GM23248 (cell line): ENCODE results near the gene CCDC107. TPM values are rescaled to one million over a fixed set of nuclear protein-coding genes. Genes with fewer than 3 reads are reported as not detected.
"Not testable (repeated sequence)": the region's sequence is repeated elsewhere in the genome, so short reads cannot be mapped to it uniquely, and the experiment has no call there.

Experiments used
- DNase-seq: peaks from one replicate; pipeline ENCODE4 v3.0.0-alpha.2; 2015
- H2AFZ ChIP-seq: fragments of 200-600 bp; sonication (generic); 2 replicates; pipeline ENCODE4 v1.6.1; 2016; ENCODE audit warnings: antibody characterized with exemption
- H3F3A ChIP-seq: fragments of 200-600 bp; sonication (generic); 2 replicates; pipeline ENCODE4 v1.6.1; 2016; ENCODE audit warnings: mild to moderate bottlenecking, antibody characterized with exemption, mixed run types; ENCODE audit not compliant: insufficient read depth
- H3K27ac ChIP-seq: fragments of 200-600 bp; sonication (generic); 2 replicates; pipeline ENCODE4 v1.5.1; 2016; ENCODE audit warnings: mild to moderate bottlenecking
- H3K27me3 ChIP-seq: fragments of 200-600 bp; sonication (generic); replicated peaks from 2 replicates; pipeline ENCODE4 v1.6.1; 2016; ENCODE audit warnings: mild to moderate bottlenecking; ENCODE audit not compliant: insufficient read depth
- H3K36me3 ChIP-seq: fragments of 200-600 bp; sonication (generic); 2 replicates; pipeline ENCODE4 v1.6.1; 2016; ENCODE audit warnings: low read depth, mild to moderate bottlenecking
- H3K4me1 ChIP-seq: fragments of 200-600 bp; sonication (generic); 2 replicates; pipeline ENCODE4 v1.6.1; 2016; ENCODE audit warnings: mild to moderate bottlenecking; ENCODE audit not compliant: insufficient read depth
- H3K4me2 ChIP-seq: fragments of 200-600 bp; sonication (generic); one replicate; pipeline ENCODE4 v1.6.1; 2016; ENCODE audit warnings: mild to moderate bottlenecking; ENCODE audit not compliant: unreplicated experiment
- H3K4me3 ChIP-seq: fragments of 200-600 bp; sonication (generic); 2 replicates; pipeline ENCODE4 v1.5.1; 2016; ENCODE audit warnings: mild to moderate bottlenecking
- H3K79me2 ChIP-seq: fragments of 200-600 bp; sonication (generic); 2 replicates; pipeline ENCODE4 v1.6.1; 2016; ENCODE audit warnings: mild to moderate bottlenecking; ENCODE audit not compliant: insufficient read depth
- H3K9ac ChIP-seq: fragments of 200-600 bp; sonication (generic); 2 replicates; pipeline ENCODE4 v1.6.1; 2016; ENCODE audit warnings: mild to moderate bottlenecking
- H3K9me2 ChIP-seq: fragments of 200-600 bp; sonication (generic); 2 replicates; pipeline ENCODE4 v1.6.1; 2016; ENCODE audit warnings: mixed run types, mild to moderate bottlenecking, moderate library complexity; ENCODE audit not compliant: insufficient read depth
- H3K9me3 ChIP-seq: fragments of 200-600 bp; sonication (generic); one replicate; pipeline ENCODE4 v1.6.1; 2017; ENCODE audit warnings: low read depth
- H4K20me1 ChIP-seq: fragments of 200-600 bp; sonication (generic); 2 replicates; pipeline ENCODE4 v1.6.0; 2016; ENCODE audit not compliant: insufficient read depth
- EZH2 ChIP-seq: fragments of 200-600 bp; sonication (generic); IDR thresholded peaks from 2 replicates; pipeline ENCODE4 v1.6.1; 2018; ENCODE audit warnings: antibody characterized with exemption, mild to moderate bottlenecking; ENCODE audit not compliant: insufficient read depth, poor library complexity, severe bottlenecking
- EZH2phosphoT487 ChIP-seq: fragments of 200-600 bp; sonication (generic); IDR thresholded peaks from 2 replicates; pipeline ENCODE4 v1.6.1; 2018; ENCODE audit warnings: antibody characterized with exemption, moderate library complexity, mild to moderate bottlenecking, low read depth; ENCODE audit not compliant: insufficient read depth
- WGBS, 2 experiments: methylation state at CpG; one replicate each; pipeline ENCODE4 v1.1.6; 2015 to 2017; ENCODE audit warnings: low lambda C conversion rate in 2 of 2, low coverage in 1 of 2; ENCODE audit errors: missing lambda C conversion rate in 2 of 2; 5-methylcytosine and 5-hydroxymethylcytosine counted together
- in situ Hi-C: fragments of 300-500 bp; cut with MboI; formaldehyde crosslinking; loops from 2 replicates; pipeline ENCODE4 v1.15.0; 2020
- polyA plus RNA-seq: library from polyadenylated mRNA; unstranded; fragments of >200 nt; fragmentation: Nextera tagmentation; extraction: Ambion mirVana; gene quantifications from 2 replicates; pipeline ENCODE4 v1.2.1, GENCODE V29; 2016
- total RNA-seq: library from RNA; depleted of rRNA; stranded (reverse); fragments of >200 nt; shearing (Covaris generic); gene quantifications from 2 replicates; pipeline ENCODE4 v1.2.3, GENCODE V29; 2014; rRNA removed

Gene CCDC107
- 20.5 and 28.6 TPM in 2 replicates for total RNA-seq
- polyA plus RNA-seq = 52.8 and 55.7 TPM in 2 replicates

- Histone ChIP-seq H3K9me3 (no peaks in the 10 kb centered on the region), H3K9ac (peak within 1 kb of the TSS; percentile 89), H3K4me3 (peak within 1 kb of the TSS; percentile 90), H3K4me2 (peak within 1 kb of the TSS; percentile 97), H3K27me3 (no peaks in the 10 kb centered on the region), H4K20me1 (no peaks in the 10 kb centered on the region), H3K9me2 (no peaks in the 10 kb centered on the region), H3K79me2 (peaks cover 18% of the 10 kb centered on the region; the same call in 1 of the 2 replicates), H3K4me1 (peaks cover 18% of the 10 kb centered on the region), H3K36me3 (peaks cover 5% of the 10 kb centered on the region; the same call in 1 of the 2 replicates), H2AFZ (peak within 1 kb of the TSS; percentile 78), H3F3A (peaks cover 26% of the 10 kb centered on the region), H3K27ac (peak within 1 kb of the TSS; percentile 98)
- peak; percentile 93 for DNase-seq
- TF ChIP-seq EZH2phosphoT487 = no peak
- TF ChIP-seq EZH2 = no peak
- 0 to 1% methylated on average over 65 to 66 of the region's 67 CpGs for WGBS, 2 experiments
- in situ Hi-C loops = no loop called here
Observed at GRCh38 chr9:35658137-35658967, at the start of gene CCDC107. CCDC107 (plus strand) TSS chr9:35658292; CDS start chr9:35658380, 88 bp downstream.

GRCh38 chr9:35609001-35609819 lies 48.9 kb upstream of the CCDC107 start:
- 81 to 82% methylated on average over 29 of the region's 31 CpGs for WGBS, 2 experiments
- Histone ChIP-seq H3K4me3 (no peak overlapping the region), H3K27ac (no peak overlapping the region), H3K79me2 (peaks cover 25% of the 10 kb centered on the region), H2AFZ (no peak overlapping the region), H3K27me3 (no peaks in the 10 kb centered on the region), H3K4me2 (no peak overlapping the region), H3K9ac (no peak overlapping the region), H3K4me1 (peaks cover 7% of the 10 kb centered on the region; the same call in 1 of the 2 replicates), H3K36me3 (peaks cover 7% of the 10 kb centered on the region; the same call in 1 of the 2 replicates), H4K20me1 (no peaks in the 10 kb centered on the region), H3F3A (no peaks in the 10 kb centered on the region), H3K9me3 (no peaks in the 10 kb centered on the region), H3K9me2 (no peaks in the 10 kb centered on the region)
- in situ Hi-C loops = loop anchor here (25.0 kb wide), 1 partner anchor 103 kb away; no protein-coding TSS in a partner anchor
- TF ChIP-seq EZH2 (no peak), EZH2phosphoT487 (no peak)
- DNase-seq = no peak

- no peaks in the 10 kb centered on the region for H3K9me2 ChIP-seq
- H3K4me2 ChIP-seq = no peak overlapping the region
- no peaks in the 10 kb centered on the region for H3F3A ChIP-seq
- no peaks in the 10 kb centered on the region for H3K9me3 ChIP-seq
- TF ChIP-seq EZH2phosphoT487 = no peak
- no peak for TF ChIP-seq EZH2
- no peak overlapping the region for H3K27ac ChIP-seq
- H3K4me3 ChIP-seq = no peak overlapping the region
- 56 to 64% methylated on average over 13 of the region's 13 CpGs for WGBS, 2 experiments
- no peaks in the 10 kb centered on the region for H4K20me1 ChIP-seq
- H3K79me2 ChIP-seq = peaks cover 25% of the 10 kb centered on the region
- no peak overlapping the region for H3K9ac ChIP-seq
- H2AFZ ChIP-seq = no peak overlapping the region
- H3K4me1 ChIP-seq = peaks cover 7% of the 10 kb centered on the region; the same call in 1 of the 2 replicates
- H3K36me3 ChIP-seq = peaks cover 7% of the 10 kb centered on the region; the same call in 1 of the 2 replicates
- H3K27me3 ChIP-seq = no peaks in the 10 kb centered on the region
- no peak for DNase-seq
- in situ Hi-C loops = loop anchor here (25.0 kb wide), 1 partner anchor 103 kb away; no protein-coding TSS in a partner anchor
Observed at GRCh38 chr9:35609820-35610163, 48.3 kb upstream of the CCDC107 start.

- DNase-seq = peak; percentile 74
- Histone ChIP-seq H3K27me3 (no peaks in the 10 kb centered on the region), H3F3A (no peaks in the 10 kb centered on the region), H4K20me1 (no peaks in the 10 kb centered on the region), H3K79me2 (peaks cover 18% of the 10 kb centered on the region), H3K4me3 (no peak overlapping the region), H3K36me3 (peaks cover 7% of the 10 kb centered on the region; the same call in 1 of the 2 replicates), H3K9ac (no peak overlapping the region), H3K27ac (no peak overlapping the region), H2AFZ (no peak overlapping the region), H3K4me1 (peaks cover 6% of the 10 kb centered on the region; the same call in 1 of the 2 replicates), H3K9me3 (no peaks in the 10 kb centered on the region), H3K4me2 (no peak overlapping the region), H3K9me2 (no peaks in the 10 kb centered on the region)
- no peak for TF ChIP-seq EZH2phosphoT487
- no peak for TF ChIP-seq EZH2
- in situ Hi-C loops = loop anchor here (25.0 kb wide), 1 partner anchor 101 kb away; no protein-coding TSS in a partner anchor
- WGBS, 2 experiments = 24% methylated on average over 8 of the region's 8 CpGs
Observed at GRCh38 chr9:35611230-35611797, 46.8 kb upstream of the CCDC107 start.

GRCh38 chr9:35612066-35612465 lies 46.0 kb upstream of the CCDC107 start:
- H3K4me1 ChIP-seq, H3K9me3 ChIP-seq, DNase-seq, H2AFZ ChIP-seq, H3K4me3 ChIP-seq, H3K27ac ChIP-seq, H3F3A ChIP-seq, H3K9me2 ChIP-seq, H3K36me3 ChIP-seq, H3K9ac ChIP-seq, H3K4me2 ChIP-seq, H3K27me3 ChIP-seq, H4K20me1 ChIP-seq: not testable (repeated sequence)
- H3K79me2 ChIP-seq = peaks cover 10% of the 10 kb centered on the region
- in situ Hi-C loops = loop anchor here (25.0 kb wide), 1 partner anchor 100 kb away; no protein-coding TSS in a partner anchor
- 75 to 83% methylated on average over 4 of the region's 4 CpGs for WGBS, 2 experiments
